Stimulated activated memory B cell treated with anti-CD40 and anti-IgM and Interleukin-4, amounts not matched to agents 10 μg/mL and 1 μg/mL and 100 μg/mL, for 72 hours (primary cell): ENCODE results near the gene TEDC2.
A peak's percentile ranks its signal among the peaks of the same experiment; 100 is the strongest.
"Not testable (repeated sequence)": the region's sequence is repeated elsewhere in the genome, so short reads cannot be mapped to it uniquely, and the experiment has no call there.

Source experiments
- ATAC-seq: fragments of 150-1000 bp; cut with Tn5 transposase; 2 replicates; pipeline ENCODE4 v1.10.0; 2021
- H3K27ac Mint-ChIP-seq: one replicate; pipeline ENCODE4 v1.8.0; 2022; ENCODE audit warnings: mild to moderate bottlenecking, mixed read lengths
- H3K27me3 Mint-ChIP-seq: one replicate; pipeline ENCODE4 v1.8.0; 2022; ENCODE audit warnings: mixed read lengths
- H3K36me3 Mint-ChIP-seq: one replicate; pipeline ENCODE4 v1.8.0; 2022; ENCODE audit warnings: mixed read lengths
- H3K4me1 Mint-ChIP-seq: one replicate; pipeline ENCODE4 v1.8.0; 2022; ENCODE audit warnings: mixed read lengths
- H3K4me3 Mint-ChIP-seq: one replicate; pipeline ENCODE4 v1.8.0; 2022; ENCODE audit warnings: mild to moderate bottlenecking, moderate library complexity, mixed read lengths
- H3K9me3 Mint-ChIP-seq: one replicate; pipeline ENCODE4 v1.8.0; 2022; ENCODE audit warnings: mixed read lengths

Gene TEDC2

GRCh38 chr16:2476345-2476720 lies 16.4 kb downstream of the TEDC2 start:
- no peak for ATAC-seq
- H3K27ac Mint-ChIP-seq, result no peak overlapping the region

DNA sequence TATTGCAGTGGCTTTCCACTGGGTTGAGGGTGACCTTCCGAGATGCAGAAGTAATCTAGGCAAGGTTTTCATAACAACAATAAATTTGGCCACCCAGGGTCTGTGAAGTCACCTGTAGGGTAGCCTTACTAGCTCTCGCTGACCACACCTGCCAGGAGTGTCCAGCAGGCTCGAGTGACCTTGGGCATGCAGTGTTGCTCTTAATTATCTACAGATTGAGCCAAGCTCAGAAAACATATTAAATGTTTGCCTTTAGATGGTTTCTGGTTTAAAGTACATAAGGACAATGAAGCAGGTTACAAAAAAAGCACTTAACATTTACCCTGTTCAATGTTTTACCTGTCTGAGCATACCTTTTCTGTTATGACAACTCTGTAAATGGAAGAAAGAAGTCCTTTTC lies 16.8 kb downstream of the TEDC2 start:
- H3K9me3 Mint-ChIP-seq, result no peaks in the 10 kb centered on the region
- H3K4me3 Mint-ChIP-seq, result no peak overlapping the region
- no peaks in the 10 kb centered on the region for H3K36me3 Mint-ChIP-seq

More at GRCh38 chr16:2476345-2476720, 16.4 kb downstream of the TEDC2 start:
- H3K4me1 Mint-ChIP-seq, result peaks cover 29% of the 10 kb centered on the region
- H3K27me3 Mint-ChIP-seq, result peaks cover 20% of the 10 kb centered on the region
- peak overlapping the region; percentile 60 for H3K4me3 Mint-ChIP-seq
- no peaks in the 10 kb centered on the region for H3K36me3 Mint-ChIP-seq
- H3K9me3 Mint-ChIP-seq, result no peaks in the 10 kb centered on the region

GRCh38 chr16:2477327-2477726 lies 17.4 kb downstream of the TEDC2 start:
- ATAC-seq, result no peak
- Mint-ChIP-seq H3K27ac (no peak overlapping the region), H3K4me3 (no peak overlapping the region), H3K36me3 (no peaks in the 10 kb centered on the region), H3K4me1 (peaks cover 29% of the 10 kb centered on the region), H3K9me3 (no peaks in the 10 kb centered on the region), H3K27me3 (peaks cover 14% of the 10 kb centered on the region)

More for the DNA sequence above, 16.8 kb downstream of the TEDC2 start:
- H3K27me3 Mint-ChIP-seq, result peaks cover 20% of the 10 kb centered on the region
- H3K4me1 Mint-ChIP-seq, result peaks cover 29% of the 10 kb centered on the region
- H3K27ac Mint-ChIP-seq, result no peak overlapping the region
- no peak for ATAC-seq

GRCh38 chr16:2478279-2478678 lies 18.4 kb downstream of the TEDC2 start:
- peaks cover 22% of the 10 kb centered on the region for H3K4me1 Mint-ChIP-seq
- H3K9me3 Mint-ChIP-seq, result no peaks in the 10 kb centered on the region
- peaks cover 4% of the 10 kb centered on the region for H3K27me3 Mint-ChIP-seq
- no peak for ATAC-seq
- no peak overlapping the region for H3K4me3 Mint-ChIP-seq
- no peak overlapping the region for H3K27ac Mint-ChIP-seq
- no peaks in the 10 kb centered on the region for H3K36me3 Mint-ChIP-seq

DNA sequence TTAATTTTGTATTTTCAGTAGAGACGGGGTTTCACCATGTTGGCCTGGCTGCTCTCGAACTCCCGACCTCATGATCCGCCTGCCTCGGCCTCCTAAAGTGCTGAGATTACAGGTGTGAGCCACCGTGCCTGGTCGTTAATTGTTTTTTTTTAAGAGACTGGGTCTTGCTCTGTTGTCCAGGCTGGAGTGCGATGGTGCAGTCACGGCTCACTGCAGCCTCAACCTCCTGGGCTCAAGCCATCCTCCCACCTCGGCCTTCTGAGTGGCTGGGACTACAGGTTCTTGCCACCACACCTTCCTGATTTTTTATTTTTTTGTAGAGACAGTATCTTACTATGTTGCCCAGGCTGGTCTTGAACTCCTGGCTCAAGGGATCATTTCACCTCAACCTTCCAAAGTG lies 20.1 kb downstream of the TEDC2 start:
- H3K27ac Mint-ChIP-seq, ATAC-seq, H3K36me3 Mint-ChIP-seq, H3K4me3 Mint-ChIP-seq, H3K9me3 Mint-ChIP-seq, H3K27me3 Mint-ChIP-seq: not testable (repeated sequence)
- H3K4me1 Mint-ChIP-seq, result peaks cover 20% of the 10 kb centered on the region

DNA sequence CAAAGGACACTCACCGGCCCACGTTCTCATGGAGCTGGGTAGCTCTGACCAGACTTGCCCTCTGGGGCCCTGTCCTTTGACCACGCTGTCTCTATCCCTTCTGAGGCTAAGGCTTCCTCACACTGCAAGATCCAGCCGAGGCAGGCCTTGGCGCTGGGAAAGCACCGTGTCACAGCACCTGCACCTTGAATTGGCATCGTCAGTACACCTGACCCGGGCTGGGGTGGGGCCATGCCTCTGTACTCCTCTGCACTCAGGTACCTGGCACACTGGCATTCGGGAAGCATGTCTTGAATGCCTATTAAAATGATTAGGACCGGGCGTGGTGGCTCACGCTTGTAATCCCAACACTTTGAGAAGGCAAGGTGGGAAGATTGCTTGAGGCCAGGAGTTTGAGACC lies 21.0 kb downstream of the TEDC2 start:
- Mint-ChIP-seq H3K4me1 (peaks cover 19% of the 10 kb centered on the region), H3K27ac (no peak overlapping the region), H3K4me3 (no peak overlapping the region), H3K9me3 (no peaks in the 10 kb centered on the region), H3K27me3 (no peaks in the 10 kb centered on the region), H3K36me3 (no peaks in the 10 kb centered on the region)
- ATAC-seq, result no peak

DNA sequence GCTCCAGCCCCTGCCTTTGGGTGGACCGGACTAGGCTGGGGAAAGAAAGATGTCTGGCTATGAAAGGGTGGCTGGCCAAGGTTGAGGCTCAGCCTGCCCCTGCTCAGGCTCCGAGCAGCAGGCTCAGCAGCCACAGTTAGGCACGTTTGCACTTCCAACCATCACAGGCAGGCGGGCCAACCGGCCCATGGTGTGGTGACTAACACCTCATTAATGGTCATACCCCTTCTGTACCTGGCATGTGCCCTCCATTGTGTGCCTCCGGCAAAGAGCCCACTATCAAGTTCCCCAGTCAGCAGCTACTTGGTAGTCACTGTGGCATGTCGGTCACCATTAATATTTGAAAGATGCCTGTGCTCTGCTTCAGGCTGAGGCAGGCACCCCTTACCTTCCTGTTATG lies 21.8 kb downstream of the TEDC2 start:
- ATAC-seq, result no peak
- Mint-ChIP-seq H3K27ac (no peak overlapping the region), H3K4me3 (no peak overlapping the region), H3K9me3 (no peaks in the 10 kb centered on the region), H3K27me3 (no peaks in the 10 kb centered on the region), H3K36me3 (no peaks in the 10 kb centered on the region), H3K4me1 (peaks cover 18% of the 10 kb centered on the region)

- Mint-ChIP-seq H3K4me1 (peaks cover 23% of the 10 kb centered on the region), H3K9me3 (no peaks in the 10 kb centered on the region), H3K36me3 (no peaks in the 10 kb centered on the region)
Measured at GRCh38 chr16:2482249-2482648, 22.3 kb downstream of the TEDC2 start.

DNA sequence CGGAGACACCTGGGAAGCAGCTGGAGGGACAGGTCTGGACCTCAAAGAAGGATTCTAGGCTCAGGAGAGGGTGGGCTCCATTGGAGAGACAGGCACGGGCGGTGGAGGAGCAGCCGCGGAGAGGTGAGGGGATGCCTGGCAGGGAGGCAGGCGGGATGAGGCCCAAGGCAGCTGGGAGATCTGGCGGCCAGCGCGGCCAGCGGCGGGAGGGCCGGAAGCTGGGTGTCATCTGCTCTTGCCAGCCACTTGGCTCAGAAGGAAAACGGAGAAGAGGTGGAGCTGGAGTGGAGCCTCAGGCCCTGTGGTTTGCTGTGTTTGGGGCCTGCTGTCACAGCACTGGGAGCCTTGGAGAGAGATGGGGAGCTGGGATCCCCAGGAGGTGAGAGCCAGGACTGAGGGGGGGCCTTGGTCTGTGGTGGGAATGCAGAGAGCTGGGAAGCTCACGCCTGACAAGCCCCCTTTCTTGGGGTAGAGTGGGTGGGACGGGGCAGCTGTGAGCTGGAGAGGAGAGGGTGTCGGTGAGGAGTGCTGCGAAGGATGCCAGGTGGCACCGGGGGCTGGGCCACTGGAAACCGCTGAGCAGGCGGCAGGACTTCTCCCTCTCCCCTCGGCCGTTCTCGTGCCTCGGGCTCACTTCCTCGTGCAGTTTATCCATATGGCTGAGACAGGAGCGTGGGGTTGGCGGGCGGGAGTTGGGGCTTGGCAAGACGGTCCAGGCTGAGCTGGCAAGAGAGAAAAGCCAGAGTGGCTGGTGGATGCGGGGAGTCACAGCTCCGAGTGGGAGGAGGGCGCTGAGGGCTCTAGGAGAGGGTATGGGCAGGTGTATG lies 23.0 kb downstream of the TEDC2 start:
- ATAC-seq, result no peak
- H3K27me3 Mint-ChIP-seq, result no peaks in the 10 kb centered on the region
- peaks cover 23% of the 10 kb centered on the region for H3K4me1 Mint-ChIP-seq
- no peak overlapping the region for H3K4me3 Mint-ChIP-seq
- no peak overlapping the region for H3K27ac Mint-ChIP-seq
- no peaks in the 10 kb centered on the region for H3K9me3 Mint-ChIP-seq
- H3K36me3 Mint-ChIP-seq, result no peaks in the 10 kb centered on the region

More at GRCh38 chr16:2482249-2482648, 22.3 kb downstream of the TEDC2 start:
- H3K27me3 Mint-ChIP-seq, result no peaks in the 10 kb centered on the region
- H3K4me3 Mint-ChIP-seq, result no peak overlapping the region
- no peak for ATAC-seq
- no peak overlapping the region for H3K27ac Mint-ChIP-seq

DNA sequence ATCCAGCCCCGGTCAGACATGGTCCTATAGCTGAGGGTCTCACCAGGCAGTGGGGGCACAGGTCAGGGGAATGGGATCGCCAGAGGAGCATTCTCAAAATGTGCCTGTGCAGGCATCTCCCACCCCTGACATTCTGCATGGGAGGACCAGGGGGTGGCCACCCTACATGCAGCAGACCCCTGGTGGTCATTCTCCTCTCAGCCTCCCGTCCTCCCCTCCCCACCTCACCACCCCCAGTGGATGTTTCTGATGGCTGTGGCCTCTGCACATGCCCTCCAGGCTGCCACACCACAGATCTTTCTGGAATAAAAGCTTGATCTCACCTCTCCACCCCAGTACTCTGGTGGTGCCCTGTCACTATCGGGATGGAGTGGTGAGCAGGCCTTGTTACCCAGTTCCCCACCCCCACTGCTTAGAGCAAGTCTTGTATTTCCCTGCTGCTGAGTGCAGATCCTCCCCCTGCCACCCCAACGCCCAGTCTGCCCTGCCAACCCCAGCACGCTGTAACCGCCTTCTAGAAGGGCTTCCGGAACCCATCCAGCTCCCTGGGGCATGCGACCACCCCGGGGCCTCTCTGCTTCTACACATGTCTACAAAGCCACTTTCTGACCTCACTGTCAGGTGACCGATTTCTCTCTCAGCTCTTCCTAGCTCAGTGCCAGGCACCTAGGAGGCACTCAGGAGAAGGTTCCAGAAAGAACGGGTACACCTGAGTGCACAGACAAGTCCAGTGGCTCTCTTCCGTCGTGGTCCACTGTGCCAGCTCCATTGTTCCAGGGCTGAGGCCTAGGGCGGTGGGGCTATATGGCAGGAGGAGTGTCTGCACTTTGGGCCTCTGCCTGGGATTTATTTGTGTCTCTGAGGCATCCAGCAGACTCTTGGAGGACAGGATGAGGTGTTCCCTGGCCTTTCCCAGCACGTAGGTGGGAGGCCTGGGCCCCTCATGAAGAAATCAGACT lies 24.3 kb downstream of the TEDC2 start:
- Mint-ChIP-seq H3K4me1 (peaks cover 19% of the 10 kb centered on the region), H3K27me3 (no peaks in the 10 kb centered on the region), H3K4me3 (no peak overlapping the region), H3K9me3 (no peaks in the 10 kb centered on the region), H3K27ac (no peak overlapping the region), H3K36me3 (no peaks in the 10 kb centered on the region)
- ATAC-seq, result no peak

DNA sequence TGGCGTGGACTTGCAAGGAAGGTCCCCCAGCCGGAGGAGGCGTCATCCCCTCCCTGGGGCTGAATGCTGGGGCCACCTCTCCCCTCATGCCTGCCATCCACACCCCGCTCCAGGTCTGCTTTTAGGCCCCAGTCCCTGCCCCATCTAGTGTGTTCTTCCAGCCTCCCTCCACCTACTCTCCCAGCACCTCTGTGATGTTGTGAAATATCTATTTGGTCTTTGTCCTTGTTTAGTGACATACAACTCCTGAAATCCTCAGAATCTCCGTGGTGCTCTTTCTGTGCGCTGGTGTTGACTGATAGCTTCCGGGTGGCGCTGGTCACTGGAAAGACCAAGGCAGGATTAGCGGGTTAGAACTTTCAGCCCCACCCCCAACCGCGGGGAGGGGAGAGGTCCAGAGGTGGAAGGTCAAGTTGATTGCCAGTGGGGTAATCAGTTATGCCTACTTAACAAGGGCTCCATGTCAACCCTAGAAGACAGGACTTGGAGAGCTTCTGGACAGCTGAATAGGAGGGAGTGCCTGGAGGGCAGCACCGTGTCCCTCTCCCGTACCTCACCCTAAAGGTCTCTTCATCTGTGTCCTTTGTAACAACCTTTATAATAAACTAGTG lies 25.1 kb downstream of the TEDC2 start:
- Mint-ChIP-seq H3K4me1 (peaks cover 19% of the 10 kb centered on the region), H3K9me3 (no peaks in the 10 kb centered on the region)

GRCh38 chr16:2485811-2486507 lies 26.1 kb downstream of the TEDC2 start:
- no peaks in the 10 kb centered on the region for H3K36me3 Mint-ChIP-seq
- H3K9me3 Mint-ChIP-seq, result no peaks in the 10 kb centered on the region
- no peak for ATAC-seq
- no peaks in the 10 kb centered on the region for H3K27me3 Mint-ChIP-seq
- peaks cover 19% of the 10 kb centered on the region for H3K4me1 Mint-ChIP-seq
- no peak overlapping the region for H3K4me3 Mint-ChIP-seq
- H3K27ac Mint-ChIP-seq, result no peak overlapping the region

More for the DNA sequence above, 25.1 kb downstream of the TEDC2 start:
- Mint-ChIP-seq H3K27ac (no peak overlapping the region), H3K4me3 (no peak overlapping the region), H3K27me3 (no peaks in the 10 kb centered on the region), H3K36me3 (no peaks in the 10 kb centered on the region)
- ATAC-seq, result no peak

DNA sequence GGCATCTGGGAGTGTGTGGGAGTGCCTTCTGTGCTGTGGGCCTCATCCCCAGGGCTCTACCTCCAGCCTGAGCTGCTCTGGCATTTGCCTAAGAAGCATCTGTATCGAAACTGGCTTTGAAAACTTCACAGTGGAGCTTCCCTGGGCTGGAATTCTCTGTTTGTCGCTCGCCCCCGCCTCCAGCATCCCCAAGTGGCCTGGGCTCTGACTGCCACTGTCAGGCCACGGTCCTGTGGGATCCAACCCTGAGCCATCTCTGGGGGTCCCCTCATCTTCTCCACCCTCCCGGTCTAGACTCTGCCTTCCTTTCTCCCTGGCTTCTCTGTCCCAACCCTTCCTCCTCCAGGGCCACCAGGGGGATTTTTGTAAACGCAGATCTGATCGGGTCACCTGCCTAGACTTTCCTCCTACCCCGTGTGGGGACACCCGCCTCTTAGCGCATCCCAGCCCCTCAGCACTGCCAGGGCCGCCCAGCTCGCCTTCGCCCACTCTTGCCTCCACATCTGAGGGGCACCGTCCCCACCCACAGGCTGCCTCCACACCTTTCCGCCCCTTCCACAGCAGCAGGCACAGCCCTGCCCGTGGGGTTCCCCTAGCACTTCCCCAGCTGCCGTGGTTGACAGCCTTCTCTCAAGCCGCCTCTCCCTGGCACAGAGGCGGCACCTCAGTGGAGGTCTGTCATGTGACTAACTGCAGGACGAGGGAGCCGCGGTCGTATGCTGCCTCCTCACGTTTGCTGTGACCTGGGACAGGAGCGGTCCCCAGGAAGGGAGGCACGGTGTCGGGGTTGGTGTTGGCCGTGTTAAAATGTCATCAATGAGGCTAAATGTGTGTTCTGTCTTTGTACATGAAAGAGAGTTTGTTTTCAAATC lies 27.0 kb downstream of the TEDC2 start:
- H3K27me3 Mint-ChIP-seq, result no peaks in the 10 kb centered on the region
- H3K4me3 Mint-ChIP-seq, result peak overlapping the region; percentile 62
- no peaks in the 10 kb centered on the region for H3K36me3 Mint-ChIP-seq
- peaks cover 19% of the 10 kb centered on the region for H3K4me1 Mint-ChIP-seq
- peak overlapping the region; percentile 77 for H3K27ac Mint-ChIP-seq
- no peaks in the 10 kb centered on the region for H3K9me3 Mint-ChIP-seq
- ATAC-seq, result peak; percentile 96

DNA sequence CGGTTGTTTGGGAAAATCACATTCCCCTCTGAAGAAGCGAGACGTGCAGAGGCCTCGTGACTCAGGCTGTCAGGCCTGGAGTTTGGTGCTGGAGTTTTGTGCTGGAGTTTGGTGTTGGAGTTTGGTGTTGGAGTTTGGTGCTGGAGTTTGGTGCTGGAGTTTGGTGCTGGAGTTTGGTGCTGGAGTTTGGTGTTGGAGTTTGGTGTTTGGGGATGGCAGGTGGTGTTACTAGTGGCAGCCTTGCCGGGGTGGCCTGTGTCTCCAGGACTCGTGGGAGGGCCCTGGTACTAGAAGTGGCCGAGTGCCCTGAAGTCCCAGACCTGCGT lies 27.6 kb downstream of the TEDC2 start:
- H3K9me3 Mint-ChIP-seq, result no peaks in the 10 kb centered on the region
- peak overlapping the region; percentile 62 for H3K4me3 Mint-ChIP-seq
- peaks cover 19% of the 10 kb centered on the region for H3K4me1 Mint-ChIP-seq
- peak overlapping the region; percentile 77 for H3K27ac Mint-ChIP-seq
- no peak for ATAC-seq
- no peaks in the 10 kb centered on the region for H3K27me3 Mint-ChIP-seq
- no peaks in the 10 kb centered on the region for H3K36me3 Mint-ChIP-seq
